ENCODE data around the gene ASCC1.
"Not testable (repeated sequence)": the region's sequence is repeated elsewhere in the genome, so short reads cannot be mapped to it uniquely, and the experiment has no call there.

Gene ASCC1

DNA sequence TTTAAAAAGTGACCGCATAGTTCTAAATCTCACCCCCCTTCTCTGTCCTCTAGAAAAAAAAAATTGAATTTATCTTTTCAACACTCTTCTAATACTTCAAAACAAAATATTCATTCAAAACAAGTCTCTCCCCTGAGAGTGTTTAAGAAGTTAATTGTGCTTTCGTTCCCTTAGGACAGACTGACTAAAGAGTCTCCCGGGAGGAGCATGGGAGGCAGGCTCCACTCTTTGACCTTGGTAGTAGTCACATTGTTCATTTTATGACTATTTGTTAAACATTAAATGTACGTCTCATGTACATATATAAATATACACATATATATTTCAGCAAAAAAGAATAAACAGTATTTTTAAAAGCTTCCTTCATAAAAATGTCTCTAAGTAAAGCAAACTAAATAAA lies 92.5 kb downstream of the ASCC1 start:
- no peak for TF ChIP-seq TAF1 (IDR thresholded peaks at IDR 0.05; ENCODE audit: low read depth, low read length)
- no peak for TF ChIP-seq PAX5 (IDR thresholded peaks at IDR 0.05; ENCODE audit: insufficient read depth, low read length, severe bottlenecking)
- TF ChIP-seq POLR2A (IDR thresholded peaks at IDR 0.05; ENCODE audit: low read depth, low read length), result no peak
- TF ChIP-seq POLR2AphosphoS5 (IDR thresholded peaks at IDR 0.05; ENCODE audit: low read depth, low read length), result no peak
- no peak for TF ChIP-seq SPI1 (IDR thresholded peaks at IDR 0.05; ENCODE audit: low read depth, low read length)
- no peak for TF ChIP-seq POU2F2 (IDR thresholded peaks at IDR 0.05; ENCODE audit: low read depth, low read length)
- FAIRE-seq (no peak), DNase-seq (ENCODE audit: insufficient read length, low spot score) (no peak)

DNA sequence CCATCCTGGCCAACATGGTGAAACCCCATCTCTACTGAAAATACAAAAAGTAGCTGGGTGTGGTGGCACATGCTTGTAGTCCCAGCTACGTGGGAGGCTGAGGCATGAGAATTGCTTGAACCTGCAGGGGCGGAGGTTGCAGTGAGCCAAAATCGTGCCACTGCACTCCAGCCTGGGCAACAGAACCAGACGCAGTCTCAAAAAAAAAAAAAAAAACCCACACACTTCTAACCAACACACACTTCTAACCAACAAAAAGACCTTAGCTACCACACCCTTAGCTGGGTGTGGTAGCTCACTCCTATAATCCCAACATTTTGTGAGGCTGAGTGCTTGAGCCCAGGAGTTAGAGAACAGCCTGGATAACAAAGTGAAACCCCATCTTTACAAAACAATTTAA lies 93.9 kb downstream of the ASCC1 start:
- no peak for FAIRE-seq
- DNase-seq (ENCODE audit: insufficient read length, low spot score), result no peak
- no peak for TF ChIP-seq TAF1 (IDR thresholded peaks at IDR 0.05; ENCODE audit: low read depth, low read length)
- no peak for TF ChIP-seq POLR2A (IDR thresholded peaks at IDR 0.05; ENCODE audit: low read depth, low read length)
- no peak for TF ChIP-seq SPI1 (IDR thresholded peaks at IDR 0.05; ENCODE audit: low read depth, low read length)
- no peak for TF ChIP-seq POU2F2 (IDR thresholded peaks at IDR 0.05; ENCODE audit: low read depth, low read length)
- TF ChIP-seq POLR2AphosphoS5 (IDR thresholded peaks at IDR 0.05; ENCODE audit: low read depth, low read length), result no peak
- TF ChIP-seq PAX5 (IDR thresholded peaks at IDR 0.05; ENCODE audit: insufficient read depth, low read length, severe bottlenecking), result no peak

DNA sequence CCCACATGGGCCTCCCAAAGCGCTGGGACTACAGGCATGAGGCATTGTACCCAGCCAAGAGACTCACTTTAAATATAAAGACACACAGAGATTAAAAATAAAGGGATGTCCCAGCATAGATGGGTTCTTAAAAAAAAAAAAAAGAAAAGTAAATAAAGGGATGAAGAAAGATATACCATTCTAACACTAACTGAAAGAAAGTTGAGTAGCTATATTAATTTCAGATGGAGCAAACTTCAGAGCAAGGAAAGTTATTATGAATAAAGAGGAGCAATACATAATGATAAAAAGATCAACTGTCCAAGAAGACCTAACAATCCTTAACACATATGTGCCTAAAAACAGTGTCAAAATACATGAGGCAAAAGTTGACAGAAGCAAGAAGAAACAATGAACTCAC lies 94.7 kb downstream of the ASCC1 start:
- no peak for TF ChIP-seq SPI1 (IDR thresholded peaks at IDR 0.05; ENCODE audit: low read depth, low read length)
- TF ChIP-seq POLR2A (IDR thresholded peaks at IDR 0.05; ENCODE audit: low read depth, low read length), result no peak
- FAIRE-seq (no peak), DNase-seq (ENCODE audit: insufficient read length, low spot score) (no peak)

DNA sequence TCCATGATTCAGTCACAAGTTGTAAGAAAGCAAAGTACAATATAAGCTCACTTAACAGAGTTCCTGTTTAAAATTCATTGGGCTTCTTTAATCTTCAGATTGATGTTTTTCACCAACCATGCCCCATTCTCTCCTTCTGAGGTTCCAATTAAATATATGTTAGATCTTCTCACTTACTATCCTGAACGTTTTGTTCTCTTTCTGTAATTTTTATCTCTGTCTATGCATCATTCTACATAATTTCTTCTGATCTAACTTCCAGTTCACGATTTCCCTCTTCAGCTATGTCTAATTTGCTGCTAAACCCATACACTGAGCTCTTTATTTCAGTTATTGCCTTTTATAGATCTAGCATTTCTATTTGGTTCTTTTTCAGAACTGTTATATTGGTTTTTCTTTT lies 99.7 kb downstream of the ASCC1 start:
- FAIRE-seq (no peak), DNase-seq (ENCODE audit: insufficient read length, low spot score) (no peak)
- TF ChIP-seq PAX5 (IDR thresholded peaks at IDR 0.05; ENCODE audit: insufficient read depth, low read length, severe bottlenecking) (no peak), POLR2A (IDR thresholded peaks at IDR 0.05; ENCODE audit: low read depth, low read length) (no peak), SPI1 (IDR thresholded peaks at IDR 0.05; ENCODE audit: low read depth, low read length) (no peak), TAF1 (IDR thresholded peaks at IDR 0.05; ENCODE audit: low read depth, low read length) (no peak), POLR2AphosphoS5 (IDR thresholded peaks at IDR 0.05; ENCODE audit: low read depth, low read length) (no peak), POU2F2 (IDR thresholded peaks at IDR 0.05; ENCODE audit: low read depth, low read length) (no peak)

DNA sequence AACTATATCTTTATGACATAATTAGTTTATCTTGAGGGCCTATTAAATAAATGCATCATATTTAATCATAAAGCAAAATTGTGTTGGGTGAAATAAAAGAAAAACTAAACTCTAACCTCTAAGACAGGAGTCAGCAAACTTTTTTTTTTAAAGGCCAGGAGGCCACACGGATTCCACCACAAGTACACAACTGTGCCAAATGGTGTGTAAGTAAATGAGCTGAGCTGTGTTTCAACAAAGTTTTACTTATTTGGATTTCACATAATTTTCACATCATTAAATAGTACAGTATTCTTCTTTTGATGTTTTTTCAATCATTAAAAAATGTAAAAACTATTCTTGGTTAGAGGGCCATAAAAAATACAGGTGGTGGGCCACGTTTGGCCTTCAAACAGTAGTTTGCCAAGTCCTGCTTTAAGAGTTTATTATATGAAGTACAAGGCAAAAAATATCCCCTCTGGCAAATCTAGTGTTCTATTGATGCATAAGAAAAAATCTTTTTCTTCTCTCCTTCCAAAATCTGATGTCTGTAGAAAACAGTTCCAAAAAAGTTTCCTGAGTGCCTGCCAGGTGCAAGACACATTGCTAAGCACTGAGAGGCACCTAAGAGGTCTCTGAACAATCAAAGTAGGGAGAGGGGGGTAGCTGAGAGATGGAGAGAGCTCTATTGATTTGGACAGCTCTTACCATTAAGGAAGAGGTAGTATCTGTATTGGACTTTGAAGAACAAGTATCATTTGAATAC lies 101.2 kb downstream of the ASCC1 start:
- no peak for FAIRE-seq
- no peak for TF ChIP-seq TAF1 (IDR thresholded peaks at IDR 0.05; ENCODE audit: low read depth, low read length)
- no peak for TF ChIP-seq PAX5 (IDR thresholded peaks at IDR 0.05; ENCODE audit: insufficient read depth, low read length, severe bottlenecking)
- no peak for TF ChIP-seq POLR2A (IDR thresholded peaks at IDR 0.05; ENCODE audit: low read depth, low read length)
- no peak for TF ChIP-seq POLR2AphosphoS5 (IDR thresholded peaks at IDR 0.05; ENCODE audit: low read depth, low read length)
- TF ChIP-seq SPI1 (IDR thresholded peaks at IDR 0.05; ENCODE audit: low read depth, low read length), result no peak
- TF ChIP-seq POU2F2 (IDR thresholded peaks at IDR 0.05; ENCODE audit: low read depth, low read length), result no peak
- no peak for DNase-seq (ENCODE audit: insufficient read length, low spot score)

DNA sequence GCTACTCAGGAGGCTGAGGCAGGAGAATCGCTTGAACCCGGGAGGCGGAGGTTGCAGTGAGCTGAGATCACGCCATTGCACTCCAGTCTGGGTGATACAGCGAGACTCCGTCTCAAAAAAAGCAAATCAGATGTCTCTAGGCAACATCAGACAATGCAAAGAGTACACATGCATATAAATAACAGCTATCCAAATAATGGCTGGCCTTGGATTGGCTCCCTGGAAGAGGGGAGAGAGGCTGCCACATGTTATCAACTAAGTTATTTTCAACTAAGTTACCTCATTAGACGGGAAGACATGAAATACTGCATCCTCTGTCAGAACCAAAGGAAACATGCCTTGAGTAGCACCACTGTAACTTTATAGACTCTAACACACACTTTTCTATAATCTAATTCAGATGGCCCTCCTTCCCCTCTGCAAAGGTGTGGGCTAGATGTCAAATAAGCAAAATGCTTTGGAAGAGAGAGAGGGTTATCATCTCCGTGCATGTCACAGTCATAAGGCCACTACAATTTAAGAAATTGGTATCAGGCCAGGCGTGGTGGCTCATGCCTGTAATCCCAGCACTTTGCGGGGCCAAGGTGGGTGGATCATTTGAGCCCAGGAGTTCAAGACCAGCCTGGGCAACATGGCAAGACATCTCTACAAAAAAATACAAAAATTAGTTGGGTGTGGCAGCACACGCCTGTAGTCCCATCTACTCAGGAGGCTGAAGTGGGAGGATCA lies 105.2 kb downstream of the ASCC1 start:
- DNase-seq (ENCODE audit: insufficient read length, low spot score) (no peak), FAIRE-seq (no peak)
- TF ChIP-seq POU2F2 (IDR thresholded peaks at IDR 0.05; ENCODE audit: low read depth, low read length), result no peak
- no peak for TF ChIP-seq TAF1 (IDR thresholded peaks at IDR 0.05; ENCODE audit: low read depth, low read length)
- TF ChIP-seq POLR2AphosphoS5 (IDR thresholded peaks at IDR 0.05; ENCODE audit: low read depth, low read length), result no peak
- no peak for TF ChIP-seq POLR2A (IDR thresholded peaks at IDR 0.05; ENCODE audit: low read depth, low read length)
- TF ChIP-seq PAX5 (IDR thresholded peaks at IDR 0.05; ENCODE audit: insufficient read depth, low read length, severe bottlenecking), result no peak
- no peak for TF ChIP-seq SPI1 (IDR thresholded peaks at IDR 0.05; ENCODE audit: low read depth, low read length)

GRCh38 chr10:72109636-72110157 lies 106.4 kb downstream of the ASCC1 start:
- FAIRE-seq, result no peak
- TF ChIP-seq TAF1 (IDR thresholded peaks at IDR 0.05; ENCODE audit: low read depth, low read length) (no peak), PAX5 (IDR thresholded peaks at IDR 0.05; ENCODE audit: insufficient read depth, low read length, severe bottlenecking) (no peak), SPI1 (IDR thresholded peaks at IDR 0.05; ENCODE audit: low read depth, low read length) (no peak), POLR2AphosphoS5 (IDR thresholded peaks at IDR 0.05; ENCODE audit: low read depth, low read length) (no peak), POU2F2 (IDR thresholded peaks at IDR 0.05; ENCODE audit: low read depth, low read length) (no peak), POLR2A (IDR thresholded peaks at IDR 0.05; ENCODE audit: low read depth, low read length) (no peak)

DNA sequence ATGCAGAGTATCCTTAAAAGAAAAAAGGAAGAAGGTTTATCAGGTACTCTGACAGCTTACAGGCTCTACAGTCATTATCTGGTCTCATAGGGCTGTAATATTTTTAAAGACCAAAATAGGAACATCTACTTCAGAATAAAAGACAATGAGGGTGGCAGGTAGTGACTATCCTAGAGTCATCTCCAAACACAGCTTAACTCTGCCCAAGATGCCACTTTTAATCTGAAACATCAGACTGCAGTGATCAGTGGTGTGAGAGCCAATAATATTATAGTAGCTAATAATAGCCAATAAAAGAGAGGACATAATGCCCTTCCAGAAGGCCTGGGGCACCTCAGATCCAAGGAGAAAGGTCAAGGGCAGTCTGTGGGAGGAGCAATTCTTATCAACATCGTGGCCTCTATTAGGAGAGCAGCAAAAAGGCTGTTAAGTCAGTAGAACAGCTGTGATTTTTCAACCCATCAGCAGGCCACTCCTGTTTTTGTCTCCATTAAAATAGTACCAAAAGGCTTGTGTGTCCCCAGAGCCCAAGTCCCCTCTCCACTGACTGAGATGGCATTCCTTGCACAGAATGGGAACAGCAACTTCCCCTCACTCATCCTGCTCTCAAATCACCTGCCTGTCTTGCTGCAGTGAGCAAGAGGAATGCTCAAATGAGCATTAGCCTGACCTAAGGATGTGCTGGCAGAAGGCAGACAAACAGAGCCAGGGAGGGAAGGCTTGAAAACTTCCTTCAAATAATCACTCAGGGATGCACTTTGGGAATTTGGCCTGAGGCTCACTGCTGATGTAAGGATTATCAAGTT lies 107.0 kb downstream of the ASCC1 start:
- DNase-seq (ENCODE audit: insufficient read length, low spot score), result no peak
- no peak for TF ChIP-seq POU2F2 (IDR thresholded peaks at IDR 0.05; ENCODE audit: low read depth, low read length)
- no peak for TF ChIP-seq POLR2A (IDR thresholded peaks at IDR 0.05; ENCODE audit: low read depth, low read length)
- no peak for TF ChIP-seq SPI1 (IDR thresholded peaks at IDR 0.05; ENCODE audit: low read depth, low read length)
- TF ChIP-seq PAX5 (IDR thresholded peaks at IDR 0.05; ENCODE audit: insufficient read depth, low read length, severe bottlenecking), result no peak
- no peak for TF ChIP-seq TAF1 (IDR thresholded peaks at IDR 0.05; ENCODE audit: low read depth, low read length)
- TF ChIP-seq POLR2AphosphoS5 (IDR thresholded peaks at IDR 0.05; ENCODE audit: low read depth, low read length), result no peak
- peak; percentile 89 for FAIRE-seq

More at GRCh38 chr10:72109636-72110157, 106.4 kb downstream of the ASCC1 start:
- no peak for DNase-seq (ENCODE audit: insufficient read length, low spot score)

DNA sequence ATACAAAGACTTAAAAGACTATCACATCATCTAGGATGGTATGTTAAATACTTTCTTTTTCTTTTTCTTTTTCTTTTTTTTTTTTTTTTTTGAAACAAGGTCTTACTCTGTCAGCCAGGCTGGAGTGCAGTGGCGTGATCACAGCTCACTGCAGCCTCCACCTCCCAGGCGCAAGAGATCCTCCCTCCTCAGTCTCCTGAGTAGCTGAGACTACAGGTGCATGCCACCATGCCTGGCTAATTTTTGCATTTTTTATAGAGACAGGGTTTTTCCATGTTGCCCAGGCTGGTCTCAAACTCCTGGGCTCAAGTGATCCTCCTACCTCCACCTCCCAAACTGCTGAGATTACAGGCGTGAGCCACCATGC lies 108.1 kb downstream of the ASCC1 start:
- FAIRE-seq; DNase-seq (ENCODE audit: insufficient read length, low spot score): not testable (repeated sequence)

Data from GM12891 (cell line).